ENCODE data around the gene CCDC138.

CCDC138 gene

GRCh38 chr2:108898315-108899082 is 111.9 kb downstream of the CCDC138 start:
- DNase-seq = no peak

GRCh38 chr2:108904680-108905079 is 118.1 kb downstream of the CCDC138 start:
- DNase-seq = no peak

DNA sequence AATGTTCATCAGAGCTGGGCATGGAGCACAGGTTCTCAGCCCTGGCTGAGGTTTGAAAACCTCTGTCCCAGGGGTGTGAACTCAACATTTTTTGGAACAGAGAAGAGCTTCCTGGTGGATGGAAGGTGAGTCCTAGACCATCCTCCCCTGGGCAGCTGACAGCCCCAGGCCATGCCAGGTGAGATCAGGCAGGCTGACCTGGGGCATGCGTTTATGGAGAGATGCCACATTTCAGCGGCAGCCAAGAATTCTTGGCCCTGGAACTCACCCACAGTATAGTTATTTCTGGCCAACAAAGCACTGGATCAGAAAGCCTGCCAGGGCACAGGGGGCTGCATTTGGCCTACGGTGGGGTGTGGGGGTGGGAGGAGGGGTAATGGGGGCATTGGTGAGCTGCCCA is 118.6 kb downstream of the CCDC138 start:
- DNase-seq = no peak

- DNase-seq = no peak
Observed at GRCh38 chr2:108905906-108906305, 119.3 kb downstream of the CCDC138 start.

DNA sequence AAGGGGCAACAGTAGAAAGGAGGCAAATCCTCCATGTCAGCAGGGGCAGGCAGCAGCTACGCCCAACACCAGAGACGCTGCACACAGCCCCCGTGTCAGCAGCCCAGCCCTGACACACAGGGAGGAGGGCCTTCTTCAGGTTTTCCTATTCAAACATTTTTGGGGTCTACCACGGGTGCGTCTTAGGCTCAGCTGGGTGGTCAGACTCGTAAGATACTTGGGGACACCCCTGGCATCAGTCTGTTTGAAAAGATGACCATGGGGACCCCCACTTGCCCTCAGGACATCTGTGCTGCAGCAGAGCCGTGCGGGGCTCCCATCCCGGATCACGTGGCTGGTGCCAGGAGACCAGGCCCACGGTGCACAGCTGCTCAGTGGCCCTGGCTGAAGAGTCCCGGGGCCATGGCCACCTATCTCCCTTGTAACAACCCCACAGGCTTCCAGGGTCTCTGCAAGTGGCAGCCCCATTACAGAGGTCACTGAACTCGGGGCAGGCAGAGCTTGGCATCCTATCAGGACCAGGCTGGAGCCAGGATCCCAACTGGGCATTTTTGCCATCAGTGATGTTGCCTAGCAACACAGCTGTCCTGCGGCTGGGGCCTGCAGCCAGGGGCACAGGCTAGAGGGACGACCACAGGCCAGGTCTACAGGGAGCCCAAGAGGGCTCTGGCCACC is 120.0 kb downstream of the CCDC138 start:
- no peak for DNase-seq

GRCh38 chr2:108907822-108908712 is 121.5 kb downstream of the CCDC138 start:
- DNase-seq = no peak

GRCh38 chr2:108908713-108909070 is 122.1 kb downstream of the CCDC138 start:
- no peak for DNase-seq

DNA sequence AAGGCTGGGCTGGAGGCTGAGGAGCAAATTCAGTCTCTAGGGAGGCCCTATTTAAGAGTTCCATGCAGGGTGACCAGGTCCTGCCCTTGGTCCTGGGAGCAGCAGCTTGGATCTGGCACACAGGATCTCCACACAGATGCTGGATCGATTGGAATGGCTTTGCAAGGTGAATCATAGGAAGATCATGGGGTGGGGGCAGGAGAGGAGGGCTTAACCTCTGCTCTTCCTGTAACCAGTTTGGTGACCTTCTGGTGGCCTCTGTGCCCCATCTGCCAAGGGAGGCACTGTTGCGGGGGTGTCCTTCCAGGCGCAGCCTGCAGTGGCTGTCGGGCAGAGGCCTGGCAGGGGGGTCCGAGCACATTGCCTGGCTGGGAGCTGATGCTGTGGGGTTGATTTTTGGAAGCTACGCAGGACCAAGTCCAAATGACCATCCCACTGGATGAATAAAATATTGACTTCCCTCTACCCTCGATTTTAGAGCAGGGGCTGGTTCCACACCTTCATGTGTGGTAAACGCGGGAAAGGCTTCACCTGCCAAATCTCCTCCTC is 122.8 kb downstream of the CCDC138 start:
- DNase-seq = no peak

- DNase-seq = no peak
Observed at GRCh38 chr2:108910011-108910431, 123.5 kb downstream of the CCDC138 start.

DNA sequence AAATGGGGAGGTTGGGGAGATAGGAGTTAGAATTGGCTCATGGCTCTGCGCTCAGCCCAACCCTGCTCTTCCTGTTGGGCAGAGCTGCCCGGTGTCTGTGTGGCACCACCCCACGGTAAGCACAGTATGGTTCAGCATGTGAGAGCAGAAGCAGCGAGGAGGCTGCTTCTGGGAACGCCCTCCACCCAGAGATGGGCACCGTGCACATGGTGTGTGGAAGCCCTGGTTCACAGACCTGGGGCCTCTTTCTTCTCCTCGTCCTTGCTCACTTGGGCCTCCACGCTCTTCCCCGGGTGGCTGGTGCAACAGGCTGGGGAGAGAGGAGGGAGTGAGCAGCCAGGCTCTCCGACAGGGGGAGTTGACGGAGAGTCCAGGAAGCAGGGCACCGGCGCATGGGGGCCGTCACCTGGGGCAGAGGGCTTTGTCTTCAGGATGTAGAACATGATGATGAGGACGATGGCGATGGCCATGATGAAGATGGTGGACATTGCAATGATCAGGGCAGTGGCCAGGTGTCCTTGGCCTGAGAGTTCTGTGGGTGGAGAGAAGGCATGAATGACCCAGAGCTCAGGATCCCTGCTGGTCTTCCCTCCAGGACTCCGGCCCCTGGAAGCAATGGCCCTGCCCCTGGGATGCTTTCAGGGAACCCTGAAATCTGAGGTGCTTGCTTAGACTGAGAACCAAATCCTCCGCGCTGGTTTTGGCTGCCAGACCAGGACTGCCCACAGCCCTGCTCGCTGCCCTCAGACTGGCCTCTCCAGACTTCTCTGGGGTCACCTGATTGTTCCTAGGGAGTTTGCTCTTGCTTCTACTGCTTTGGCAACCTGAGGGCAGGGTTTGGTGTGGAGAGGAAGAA is 124.2 kb downstream of the CCDC138 start:
- no peak for DNase-seq

DNA sequence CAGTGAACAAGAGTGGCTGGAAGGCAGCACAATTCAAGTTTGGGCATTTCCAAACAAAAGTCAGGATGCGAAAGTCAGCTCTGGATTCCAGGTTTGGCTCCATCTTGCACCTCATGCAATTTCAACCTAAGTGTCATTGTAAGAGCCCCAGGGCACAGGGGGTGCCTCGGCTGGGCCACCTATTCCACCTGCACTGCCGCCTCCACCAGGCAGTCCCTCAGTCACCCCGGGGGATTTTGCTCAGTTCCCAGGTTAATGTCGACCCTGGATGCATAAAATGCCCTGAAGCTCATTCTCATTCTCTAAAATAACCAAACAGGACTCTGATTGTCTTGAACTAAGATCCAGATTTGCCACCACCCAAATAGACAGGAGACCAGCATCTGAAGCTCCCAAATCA is 124.8 kb downstream of the CCDC138 start:
- no peak for DNase-seq

DNA sequence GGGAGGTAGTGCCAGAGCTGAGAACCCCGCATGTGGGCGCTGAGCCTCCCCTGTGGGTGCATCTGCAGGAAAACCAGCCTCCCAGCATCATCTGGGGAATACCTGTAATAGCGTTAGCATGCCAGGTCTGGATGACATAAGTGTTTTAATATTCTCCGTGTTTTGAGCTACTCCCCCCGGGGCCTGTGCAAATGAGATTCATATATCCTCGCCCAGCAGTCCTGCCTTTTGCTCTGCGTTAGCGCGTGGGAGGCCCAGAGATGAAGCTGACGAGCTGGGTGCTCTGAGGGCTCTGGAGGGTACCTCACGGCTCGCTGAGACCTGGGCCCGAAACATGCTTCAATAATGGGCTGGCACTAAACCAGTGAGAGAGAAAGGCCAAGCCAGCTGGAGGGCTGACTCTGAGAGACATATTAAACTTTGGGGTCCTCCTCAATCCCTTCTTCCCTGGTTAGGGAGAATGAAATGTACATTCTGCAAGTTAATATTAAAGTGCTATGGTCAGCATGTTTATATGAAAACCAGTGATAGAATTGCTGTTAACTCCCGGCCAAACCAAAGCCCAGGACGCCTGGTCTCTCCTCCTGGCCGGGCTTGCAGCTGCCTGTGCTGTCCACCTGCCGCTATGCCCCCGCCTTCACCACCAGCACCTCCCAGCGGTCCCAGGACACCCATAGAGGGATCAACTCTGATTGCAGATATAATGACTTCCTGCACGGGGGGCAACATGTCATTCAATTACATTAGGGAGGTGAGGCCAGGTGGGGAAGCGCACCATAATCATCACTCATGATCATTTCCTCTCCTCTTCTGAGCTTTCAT is 125.4 kb downstream of the CCDC138 start:
- DNase-seq = no peak

DNA sequence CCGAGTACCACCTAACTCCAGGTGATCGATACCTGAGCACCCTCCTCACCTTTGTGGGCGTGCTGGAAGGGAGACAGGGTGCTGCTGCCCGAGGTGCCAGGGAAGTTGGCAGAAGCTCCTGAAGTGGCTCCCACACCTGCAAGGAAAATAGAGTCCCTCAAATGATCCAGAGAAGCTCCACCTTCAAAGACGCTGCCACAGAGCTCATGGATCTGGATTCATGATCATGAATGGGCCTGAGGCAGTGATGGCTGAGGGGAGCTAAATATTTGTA is 126.0 kb downstream of the CCDC138 start:
- DNase-seq = no peak

GRCh38 chr2:108916122-108916795 is 129.7 kb downstream of the CCDC138 start:
- DNase-seq = no peak

- no peak for DNase-seq
Observed at GRCh38 chr2:108916796-108917421, 130.3 kb downstream of the CCDC138 start.

GRCh38 chr2:108917526-108917925 is 131.0 kb downstream of the CCDC138 start:
- no peak for DNase-seq

GRCh38 chr2:108918156-108918874 is 131.7 kb downstream of the CCDC138 start:
- no peak for DNase-seq

DNA sequence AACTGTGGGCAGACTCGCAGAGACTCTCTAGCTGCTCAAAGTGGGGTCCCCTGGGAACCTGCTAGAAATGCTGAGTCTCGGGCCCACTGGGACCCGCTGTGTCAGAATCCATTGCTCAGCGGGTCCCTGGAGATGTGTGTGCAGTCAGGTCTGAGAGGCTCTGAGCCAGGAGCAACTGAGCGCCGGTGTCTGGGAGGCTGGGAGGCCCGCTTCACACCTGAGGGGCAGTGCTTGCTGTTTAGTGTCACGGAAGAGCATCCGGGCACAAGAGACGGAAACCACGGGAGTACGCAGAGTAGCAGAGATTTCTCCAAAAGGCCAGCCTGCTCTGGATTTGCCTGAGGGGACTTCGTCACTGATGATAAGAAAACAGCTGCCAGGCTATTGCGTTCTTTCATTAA is 132.4 kb downstream of the CCDC138 start:
- no peak for DNase-seq

DNA sequence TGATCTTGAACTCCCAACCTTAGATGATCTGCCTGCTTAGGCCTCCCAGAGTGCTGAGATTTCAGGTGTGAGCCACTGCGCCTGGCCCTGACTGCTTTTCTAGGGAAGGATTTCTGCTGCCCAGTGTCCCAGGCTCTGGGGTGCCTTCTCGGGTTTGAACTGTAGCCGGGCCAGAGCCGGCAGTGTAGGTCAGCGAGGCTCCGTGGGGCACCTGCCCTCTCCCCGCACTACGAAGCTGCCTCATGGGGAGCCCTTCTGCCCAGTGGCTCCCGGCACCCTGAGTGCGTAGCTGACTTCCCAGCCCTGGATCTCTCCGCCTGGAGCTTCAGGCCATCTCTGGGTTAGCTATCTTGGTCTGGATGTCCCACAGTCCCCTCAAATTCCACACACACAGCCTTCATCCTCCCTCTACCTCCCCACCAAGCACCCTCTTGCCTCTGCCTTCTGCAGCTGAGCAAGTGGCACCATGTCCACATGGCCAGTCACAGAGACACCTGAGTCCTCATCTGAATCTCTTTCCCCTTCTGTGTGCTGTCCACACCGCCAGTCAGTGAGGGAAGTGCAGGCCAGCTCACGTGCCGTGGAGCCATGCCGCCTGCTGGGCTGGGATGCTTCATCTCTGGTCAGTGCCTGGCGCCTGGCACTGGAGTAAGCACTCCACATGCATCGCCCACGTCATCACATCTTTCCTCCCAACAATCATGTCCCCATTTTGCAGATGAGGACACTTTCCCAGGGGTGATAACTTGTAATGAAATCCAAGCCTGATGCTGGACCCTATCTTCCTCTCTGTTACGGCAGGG is 133.2 kb downstream of the CCDC138 start:
- DNase-seq = no peak
